K562 (cell line): ENCODE measurements around the gene ZNF775.

ENCODE experiments used
- CTCF ChIP-seq, 3 experiments: IDR thresholded peaks in 2 of 3; conservative IDR thresholded peaks in 1 of 3; 2 replicates each; pipeline ENCODE4 v1.5.1; 2011 to 2012; ENCODE audit warnings: low read length in 3 of 3, mild to moderate bottlenecking in 3 of 3, control low read depth in 2 of 3, improper control_type of control experiment in 1 of 3, inconsistent platforms in 1 of 3, low read depth in 1 of 3, mixed read lengths in 1 of 3, moderate library complexity in 1 of 3; ENCODE audit not compliant: insufficient read depth in 2 of 3
- SAFB ChIP-seq: fragments of 200-400 bp; formaldehyde crosslinking; IDR thresholded peaks from 2 replicates; pipeline ENCODE4 v1.6.1; 2017; ENCODE audit warnings: low read depth, low read length, borderline replicate concordance

GRCh38 chr7:150443793-150444540 is 64.8 kb downstream of the ZNF775 start:
- TF ChIP-seq CTCF (IDR thresholded peaks at IDR 0.05 in 2 of 3, conservative IDR thresholded peaks at IDR 0.05 in 1 of 3; ENCODE audit: insufficient read depth in 2 of 3, low read depth in 1 of 3, low read length in 3 of 3) (no peak), SAFB (no peak)
